ENCODE data around the gene TTC17. TPM values are rescaled to one million over a fixed set of nuclear protein-coding genes. Genes with fewer than 3 reads are reported as not detected.

TTC17 gene
- total and polyA plus RNA-seq, 4 donors: 18.9 to 88.6 (median 43.5) TPM

DNA sequence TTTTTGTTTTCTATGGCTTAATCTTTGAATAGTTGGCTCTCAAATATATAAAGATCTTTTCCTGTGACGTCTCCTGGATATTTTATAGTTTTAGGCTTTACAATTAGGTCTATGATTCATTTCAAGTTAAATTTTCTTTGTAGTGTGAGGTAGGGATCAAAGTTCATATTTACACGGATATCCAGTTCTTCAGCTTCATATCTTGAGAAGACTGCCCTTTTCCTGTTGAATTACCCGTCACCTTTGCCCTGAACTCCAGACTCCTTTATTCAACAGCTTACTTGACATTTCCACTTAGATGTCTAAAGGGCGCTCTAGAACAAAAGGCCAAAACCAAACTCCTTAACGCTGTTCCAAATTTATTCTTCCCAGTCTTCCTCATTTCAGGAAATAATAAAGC is 51.7 kb downstream of the TTC17 start:
- TF ChIP-seq HNF4A (conservative IDR thresholded peaks at IDR 0.05): peak; percentile 38 to 54
- peak; percentile 96 for TF ChIP-seq NR2F2 (IDR thresholded peaks at IDR 0.05)
- TF ChIP-seq TAF1 (conservative IDR thresholded peaks at IDR 0.05): no peak
- TF ChIP-seq SP1 (IDR thresholded peaks at IDR 0.05): peak; percentile 15
- TF ChIP-seq HNF4G (IDR thresholded peaks at IDR 0.05): no peak
- no peaks in the 10 kb centered on the region for H3K27me3 ChIP-seq (ENCODE audit: control insufficient read depth in 4 of 4, insufficient read depth in 4 of 4, low read length in 3 of 4)
- H3K9me3 ChIP-seq (ENCODE audit: control insufficient read depth in 4 of 4, low read length in 3 of 4): no peaks in the 10 kb centered on the region
- DNase-seq (ENCODE audit: low spot score): no peak
- no peak overlapping the region for H3K27ac ChIP-seq (ENCODE audit: low read depth in 1 of 2, low read length in 2 of 2)
- H3K4me1 ChIP-seq (ENCODE audit: control insufficient read depth in 4 of 4, insufficient read depth in 4 of 4, low read length in 3 of 4): peaks cover 4 to 26% (median 23%) of the 10 kb centered on the region in 4 donors
- peaks cover 2 to 27% (median 21%) of the 10 kb centered on the region in 4 donors for H3K36me3 ChIP-seq (ENCODE audit: control insufficient read depth in 4 of 4, insufficient read depth in 3 of 4, low read depth in 1 of 4, low read length in 3 of 4)
- H3K9ac ChIP-seq (ENCODE audit: low read depth in 1 of 2, low read length in 2 of 2): no peak overlapping the region
- WGBS: 39% methylated on average over 5 of the region's 5 CpGs
- H3K4me3 ChIP-seq (ENCODE audit: low read depth in 1 of 3, low read length in 3 of 3): no peak overlapping the region

DNA sequence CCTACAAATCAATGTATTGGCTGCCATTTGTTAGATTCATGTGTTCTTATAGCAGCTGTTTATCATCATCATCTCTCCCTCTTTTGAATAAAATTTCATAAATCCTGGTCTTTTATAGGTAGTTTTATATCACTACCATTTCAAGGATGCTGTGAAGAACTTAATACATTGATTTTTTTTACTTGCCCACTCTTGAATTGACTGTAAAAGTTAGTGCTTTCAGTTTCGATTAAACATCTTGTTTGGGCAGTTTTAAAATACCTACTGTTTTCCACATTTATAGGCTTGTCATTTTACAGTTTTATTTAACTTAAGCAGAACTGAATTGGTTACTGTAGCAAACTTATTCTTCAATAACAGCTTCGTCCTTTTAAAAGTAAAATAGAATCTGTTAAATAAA is 59.5 kb downstream of the TTC17 start:
- H3K27me3 ChIP-seq (ENCODE audit: control insufficient read depth in 4 of 4, insufficient read depth in 4 of 4, low read length in 3 of 4): no peaks in the 10 kb centered on the region
- DNase-seq (ENCODE audit: low spot score): no peak
- no peak overlapping the region for H3K4me3 ChIP-seq (ENCODE audit: low read depth in 1 of 3, low read length in 3 of 3)
- no peak for TF ChIP-seq JUND (IDR thresholded peaks at IDR 0.05)
- no peak for TF ChIP-seq RXRA (IDR thresholded peaks at IDR 0.05)
- no peak for TF ChIP-seq HNF4A (conservative IDR thresholded peaks at IDR 0.05)
- no peak for TF ChIP-seq NR2F2 (IDR thresholded peaks at IDR 0.05)
- no peak for TF ChIP-seq SP1 (IDR thresholded peaks at IDR 0.05)
- no peak for TF ChIP-seq HNF4G (IDR thresholded peaks at IDR 0.05)
- TF ChIP-seq, protein P1, sequence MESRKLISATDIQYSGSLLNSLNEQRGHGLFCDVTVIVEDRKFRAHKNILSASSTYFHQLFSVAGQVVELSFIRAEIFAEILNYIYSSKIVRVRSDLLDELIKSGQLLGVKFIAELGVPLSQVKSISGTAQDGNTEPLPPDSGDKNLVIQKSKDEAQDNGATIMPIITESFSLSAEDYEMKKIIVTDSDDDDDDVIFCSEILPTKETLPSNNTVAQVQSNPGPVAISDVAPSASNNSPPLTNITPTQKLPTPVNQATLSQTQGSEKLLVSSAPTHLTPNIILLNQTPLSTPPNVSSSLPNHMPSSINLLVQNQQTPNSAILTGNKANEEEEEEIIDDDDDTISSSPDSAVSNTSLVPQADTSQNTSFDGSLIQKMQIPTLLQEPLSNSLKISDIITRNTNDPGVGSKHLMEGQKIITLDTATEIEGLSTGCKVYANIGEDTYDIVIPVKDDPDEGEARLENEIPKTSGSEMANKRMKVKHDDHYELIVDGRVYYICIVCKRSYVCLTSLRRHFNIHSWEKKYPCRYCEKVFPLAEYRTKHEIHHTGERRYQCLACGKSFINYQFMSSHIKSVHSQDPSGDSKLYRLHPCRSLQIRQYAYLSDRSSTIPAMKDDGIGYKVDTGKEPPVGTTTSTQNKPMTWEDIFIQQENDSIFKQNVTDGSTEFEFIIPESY (IDR thresholded peaks at IDR 0.05): no peak
- no peak for TF ChIP-seq TAF1 (conservative IDR thresholded peaks at IDR 0.05)
- TF ChIP-seq FOXA2 (IDR thresholded peaks at IDR 0.05): no peak
- TF ChIP-seq EGR1 (IDR thresholded peaks at IDR 0.05; ENCODE audit: low read depth in 2 of 2): no peak
- no peak for TF ChIP-seq GABPA (IDR thresholded peaks at IDR 0.05 in 1 of 2, conservative IDR thresholded peaks at IDR 0.05 in 1 of 2)
- TF ChIP-seq RAD21 (IDR thresholded peaks at IDR 0.05): no peak
- TF ChIP-seq, protein P2, sequence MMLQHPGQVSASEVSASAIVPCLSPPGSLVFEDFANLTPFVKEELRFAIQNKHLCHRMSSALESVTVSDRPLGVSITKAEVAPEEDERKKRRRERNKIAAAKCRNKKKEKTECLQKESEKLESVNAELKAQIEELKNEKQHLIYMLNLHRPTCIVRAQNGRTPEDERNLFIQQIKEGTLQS (IDR thresholded peaks at IDR 0.05): no peak
- TF ChIP-seq, protein P3, sequence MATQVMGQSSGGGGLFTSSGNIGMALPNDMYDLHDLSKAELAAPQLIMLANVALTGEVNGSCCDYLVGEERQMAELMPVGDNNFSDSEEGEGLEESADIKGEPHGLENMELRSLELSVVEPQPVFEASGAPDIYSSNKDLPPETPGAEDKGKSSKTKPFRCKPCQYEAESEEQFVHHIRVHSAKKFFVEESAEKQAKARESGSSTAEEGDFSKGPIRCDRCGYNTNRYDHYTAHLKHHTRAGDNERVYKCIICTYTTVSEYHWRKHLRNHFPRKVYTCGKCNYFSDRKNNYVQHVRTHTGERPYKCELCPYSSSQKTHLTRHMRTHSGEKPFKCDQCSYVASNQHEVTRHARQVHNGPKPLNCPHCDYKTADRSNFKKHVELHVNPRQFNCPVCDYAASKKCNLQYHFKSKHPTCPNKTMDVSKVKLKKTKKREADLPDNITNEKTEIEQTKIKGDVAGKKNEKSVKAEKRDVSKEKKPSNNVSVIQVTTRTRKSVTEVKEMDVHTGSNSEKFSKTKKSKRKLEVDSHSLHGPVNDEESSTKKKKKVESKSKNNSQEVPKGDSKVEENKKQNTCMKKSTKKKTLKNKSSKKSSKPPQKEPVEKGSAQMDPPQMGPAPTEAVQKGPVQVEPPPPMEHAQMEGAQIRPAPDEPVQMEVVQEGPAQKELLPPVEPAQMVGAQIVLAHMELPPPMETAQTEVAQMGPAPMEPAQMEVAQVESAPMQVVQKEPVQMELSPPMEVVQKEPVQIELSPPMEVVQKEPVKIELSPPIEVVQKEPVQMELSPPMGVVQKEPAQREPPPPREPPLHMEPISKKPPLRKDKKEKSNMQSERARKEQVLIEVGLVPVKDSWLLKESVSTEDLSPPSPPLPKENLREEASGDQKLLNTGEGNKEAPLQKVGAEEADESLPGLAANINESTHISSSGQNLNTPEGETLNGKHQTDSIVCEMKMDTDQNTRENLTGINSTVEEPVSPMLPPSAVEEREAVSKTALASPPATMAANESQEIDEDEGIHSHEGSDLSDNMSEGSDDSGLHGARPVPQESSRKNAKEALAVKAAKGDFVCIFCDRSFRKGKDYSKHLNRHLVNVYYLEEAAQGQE (IDR thresholded peaks at IDR 0.05): no peak
- no peak for TF ChIP-seq YY1 (IDR thresholded peaks at IDR 0.05)
- TF ChIP-seq, protein P4, sequence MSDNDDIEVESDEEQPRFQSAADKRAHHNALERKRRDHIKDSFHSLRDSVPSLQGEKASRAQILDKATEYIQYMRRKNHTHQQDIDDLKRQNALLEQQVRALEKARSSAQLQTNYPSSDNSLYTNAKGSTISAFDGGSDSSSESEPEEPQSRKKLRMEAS (IDR thresholded peaks at IDR 0.05): no peak
- no peak for TF ChIP-seq FOXA1 (IDR thresholded peaks at IDR 0.05)
- TF ChIP-seq, protein P5, sequence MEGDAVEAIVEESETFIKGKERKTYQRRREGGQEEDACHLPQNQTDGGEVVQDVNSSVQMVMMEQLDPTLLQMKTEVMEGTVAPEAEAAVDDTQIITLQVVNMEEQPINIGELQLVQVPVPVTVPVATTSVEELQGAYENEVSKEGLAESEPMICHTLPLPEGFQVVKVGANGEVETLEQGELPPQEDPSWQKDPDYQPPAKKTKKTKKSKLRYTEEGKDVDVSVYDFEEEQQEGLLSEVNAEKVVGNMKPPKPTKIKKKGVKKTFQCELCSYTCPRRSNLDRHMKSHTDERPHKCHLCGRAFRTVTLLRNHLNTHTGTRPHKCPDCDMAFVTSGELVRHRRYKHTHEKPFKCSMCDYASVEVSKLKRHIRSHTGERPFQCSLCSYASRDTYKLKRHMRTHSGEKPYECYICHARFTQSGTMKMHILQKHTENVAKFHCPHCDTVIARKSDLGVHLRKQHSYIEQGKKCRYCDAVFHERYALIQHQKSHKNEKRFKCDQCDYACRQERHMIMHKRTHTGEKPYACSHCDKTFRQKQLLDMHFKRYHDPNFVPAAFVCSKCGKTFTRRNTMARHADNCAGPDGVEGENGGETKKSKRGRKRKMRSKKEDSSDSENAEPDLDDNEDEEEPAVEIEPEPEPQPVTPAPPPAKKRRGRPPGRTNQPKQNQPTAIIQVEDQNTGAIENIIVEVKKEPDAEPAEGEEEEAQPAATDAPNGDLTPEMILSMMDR (IDR thresholded peaks at IDR 0.05; ENCODE audit: low read depth, low read length, missing input control): no peak
- 80% methylated on average over 2 of the region's 2 CpGs for WGBS
- H3K36me3 ChIP-seq (ENCODE audit: control insufficient read depth in 4 of 4, insufficient read depth in 3 of 4, low read depth in 1 of 4, low read length in 3 of 4): peaks cover 2 to 19% (median 12%) of the 10 kb centered on the region in 4 donors
- no peaks in the 10 kb centered on the region for H3K4me1 ChIP-seq (ENCODE audit: control insufficient read depth in 4 of 4, insufficient read depth in 4 of 4, low read length in 3 of 4)
- H3K9ac ChIP-seq (ENCODE audit: low read depth in 1 of 2, low read length in 2 of 2): no peak overlapping the region
- H3K9me3 ChIP-seq (ENCODE audit: control insufficient read depth in 4 of 4, low read length in 3 of 4): no peaks in the 10 kb centered on the region
- H3K27ac ChIP-seq (ENCODE audit: low read depth in 1 of 2, low read length in 2 of 2): no peak overlapping the region

All from liver (tissue), 9 donors.